Muscle of back (tissue), 13 donors: ENCODE data around the gene KRTAP5-8. TPM values are rescaled to one million over a fixed set of nuclear protein-coding genes. Genes with fewer than 3 reads are reported as not detected.
"Not testable (repeated sequence)": the region's sequence is repeated elsewhere in the genome, so short reads cannot be mapped to it uniquely, and the experiment has no call there.

Experiments
- DNase-seq, 3 donors: peaks; one replicate each; pipeline versions ENCODE4 v3.0.0 to v3.0.0-alpha.2; 2013
- long read RNA-seq, 9 donors: transcript quantifications; one replicate each; lab custom pipeline, GENCODE V29; 2026
- polyA plus RNA-seq, 10 donors: library from polyadenylated mRNA; unstranded; fragments of 120-200 nt; gene quantifications; one replicate each; pipeline ENCODE4 v1.2.1, GENCODE V29; 2013; ENCODE audit not compliant: insufficient read length in 10 of 10

The KRTAP5-8 gene
- under 1 TPM in 2 of 10 donors, not detected in 8; 0.17 TPM for polyA plus RNA-seq
- long read RNA-seq, donor 1 = 0 reads
- long read RNA-seq, donor 2 = 0 reads
- long read RNA-seq, donor 3 = 0 reads
- long read RNA-seq, donor 4 = 0 reads
- long read RNA-seq, donor 5 = 0 reads
- long read RNA-seq, donor 6 = 0 reads
- long read RNA-seq, donor 7 = 0 reads
- long read RNA-seq, donor 8 = 0 reads
- long read RNA-seq, donor 9 = 0 reads

GRCh38 chr11:71537977-71538665 lies at the start of gene KRTAP5-8:
TSS of gene KRTAP5-8 (plus strand) at chr11:71538025. CDS start at chr11:71538056, 31 bp downstream.
- not testable (repeated sequence) for DNase-seq

GRCh38 chr11:71488681-71489270 lies 49.0 kb upstream of the KRTAP5-8 start:
- DNase-seq = no peak

GRCh38 chr11:71489311-71490043 lies 48.3 kb upstream of the KRTAP5-8 start:
- DNase-seq = no peak

DNA sequence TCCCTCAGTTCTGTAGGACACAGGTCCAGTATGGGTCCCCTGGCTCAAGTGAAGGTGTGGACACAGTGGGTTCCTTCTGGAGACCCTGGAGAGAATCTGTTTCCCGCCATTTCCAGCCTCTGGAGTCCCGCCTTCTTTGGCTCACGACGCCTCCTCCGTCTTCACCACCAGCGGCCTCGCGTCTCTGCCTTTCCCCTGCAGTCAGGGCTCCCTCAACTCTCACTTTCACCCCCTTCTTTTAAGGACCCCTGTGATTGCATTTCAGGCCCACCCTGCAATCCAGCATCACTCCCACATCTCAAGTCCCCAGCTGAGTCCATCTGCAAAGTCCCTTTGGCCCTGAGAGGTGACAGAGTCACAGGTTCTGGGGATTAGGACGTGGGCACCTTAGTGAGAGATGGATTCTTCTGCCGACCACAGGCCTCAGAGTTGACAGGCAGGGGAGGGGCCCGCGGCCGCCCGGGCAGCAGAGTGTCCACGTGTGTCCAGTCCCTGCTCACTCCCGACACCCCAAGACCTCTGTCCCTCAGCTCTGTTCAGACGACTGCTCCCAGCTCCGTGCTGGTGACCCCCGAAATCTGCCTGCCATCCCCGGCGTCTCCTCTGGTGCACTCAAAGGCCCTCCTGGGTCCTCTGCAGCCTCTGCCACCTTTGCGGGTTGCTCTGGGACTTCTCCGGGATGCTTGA lies 47.6 kb upstream of the KRTAP5-8 start:
- DNase-seq = no peak

DNA sequence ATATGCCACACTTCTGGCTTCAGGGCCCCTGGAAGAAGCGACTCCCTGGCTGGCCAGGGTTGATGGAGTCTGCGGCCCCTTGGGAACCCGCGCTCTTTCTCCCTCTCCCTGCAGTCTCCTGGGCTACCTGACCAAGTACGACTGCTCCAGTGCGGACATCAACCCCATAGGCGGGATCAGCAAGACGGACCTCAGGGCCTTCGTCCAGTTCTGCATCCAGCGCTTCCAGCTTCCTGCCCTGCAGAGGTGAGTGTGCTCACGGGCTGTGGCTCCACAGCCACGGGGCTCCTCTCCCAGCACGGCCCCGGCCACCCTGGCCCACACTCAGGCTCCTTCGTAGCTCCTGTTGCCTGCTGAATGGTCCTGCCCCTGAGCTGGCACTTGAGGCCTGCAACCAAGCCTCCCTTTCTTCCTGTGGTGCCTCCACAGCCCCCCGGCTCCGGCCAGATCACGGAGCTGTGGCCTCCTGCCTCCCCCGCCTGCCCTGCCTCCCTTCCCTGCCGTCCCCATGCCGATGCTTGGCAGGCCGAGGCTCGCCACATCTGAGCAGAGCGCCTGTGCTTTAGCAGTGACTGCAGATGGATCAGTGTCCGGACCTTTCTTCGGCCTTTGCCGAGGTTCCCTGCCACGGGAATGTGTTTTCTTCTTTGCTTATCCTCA lies 47.0 kb upstream of the KRTAP5-8 start:
- no peak for DNase-seq

- no peak for DNase-seq
Observed at GRCh38 chr11:71491531-71491930, 46.3 kb upstream of the KRTAP5-8 start.

- DNase-seq = no peak
Observed at GRCh38 chr11:71491940-71492339, 45.9 kb upstream of the KRTAP5-8 start.

DNA sequence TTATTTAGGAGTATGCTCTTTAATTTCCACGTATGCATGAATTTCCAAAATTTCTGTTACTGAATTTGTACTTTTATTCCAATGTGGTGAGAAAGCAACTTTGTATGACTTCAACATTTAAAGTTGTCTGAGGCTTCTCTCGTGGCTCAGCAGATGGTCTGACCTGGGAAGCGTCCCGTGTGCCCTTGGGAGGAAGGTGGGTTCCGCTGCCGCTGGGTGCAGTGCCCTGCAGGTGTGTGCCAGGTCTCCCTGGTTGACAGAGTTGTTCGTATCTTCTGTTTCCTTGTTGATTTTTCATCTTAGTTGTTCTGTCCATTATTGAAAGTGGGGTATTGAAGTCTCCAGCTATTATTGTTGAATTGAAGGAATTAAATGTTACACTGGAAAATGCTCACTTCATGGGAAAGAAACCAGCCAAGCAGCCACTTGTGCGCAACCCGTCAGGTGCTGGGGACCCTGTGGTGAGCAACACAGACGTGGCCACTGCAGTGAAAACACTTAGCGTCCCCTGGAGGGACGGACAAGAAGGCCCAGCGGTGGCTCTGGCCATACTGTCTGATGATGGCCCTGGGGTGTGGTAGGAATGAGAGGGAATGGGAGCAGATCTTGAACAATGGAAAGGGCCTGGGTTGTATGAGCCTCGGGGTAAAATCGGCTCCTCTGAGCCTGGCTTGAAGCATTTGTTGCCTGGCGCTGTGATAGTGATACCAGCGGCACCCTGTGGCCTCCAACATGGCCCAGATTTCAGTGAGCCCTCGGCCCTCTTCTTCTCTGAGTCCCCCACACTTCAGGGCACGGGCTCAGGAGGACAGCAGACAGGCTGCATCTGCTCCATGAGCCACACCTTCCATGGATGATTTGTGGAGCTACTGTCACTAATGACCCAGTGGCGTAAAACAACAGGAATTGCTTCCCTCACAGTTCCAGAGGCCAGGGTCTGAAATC lies 42.3 kb upstream of the KRTAP5-8 start:
- DNase-seq = no peak

DNA sequence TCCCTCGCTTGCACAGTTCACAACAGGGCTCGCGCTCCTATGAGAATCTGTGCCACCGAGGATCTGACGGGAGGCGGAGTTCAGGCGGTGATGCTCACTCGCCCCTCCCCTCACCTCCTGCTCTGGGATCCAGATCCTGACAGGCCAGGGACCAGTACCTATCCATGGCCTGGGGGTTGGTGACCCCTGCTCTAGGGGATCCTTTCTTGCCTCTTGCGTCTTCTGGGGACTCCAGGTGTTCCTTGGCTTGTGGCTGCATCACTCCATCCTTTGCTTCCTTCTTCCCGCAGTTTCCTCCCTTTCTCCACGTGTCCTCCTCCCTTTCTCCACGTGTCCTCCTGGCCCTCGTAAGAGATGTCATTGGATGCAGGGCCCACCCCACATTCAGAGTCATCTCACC lies 41.4 kb upstream of the KRTAP5-8 start:
- no peak for DNase-seq

GRCh38 chr11:71498091-71498490 lies 39.7 kb upstream of the KRTAP5-8 start:
- DNase-seq = no peak

- DNase-seq = peak in 1 of 3 donors; percentile 16
Observed at GRCh38 chr11:71499125-71499524, 38.7 kb upstream of the KRTAP5-8 start.

DNA sequence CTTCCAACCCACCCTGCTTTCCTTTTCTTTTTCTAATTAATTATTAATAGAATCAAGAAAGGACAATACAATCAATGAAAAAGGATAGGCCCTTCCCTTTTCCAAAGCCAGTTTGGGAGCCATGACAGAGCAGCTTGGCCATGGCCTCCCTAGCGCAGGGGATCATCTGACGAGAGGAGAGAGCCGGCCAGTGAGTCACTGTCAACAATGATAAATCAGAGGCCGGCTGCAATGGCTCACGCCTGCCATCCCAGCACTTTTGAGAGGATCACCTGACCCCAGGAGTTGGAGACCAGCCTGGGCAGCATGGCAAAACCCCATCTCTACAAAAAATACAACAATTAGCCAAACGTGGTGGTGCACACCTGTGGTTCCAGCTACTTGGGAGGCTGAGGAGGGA lies 38.3 kb upstream of the KRTAP5-8 start:
- no peak for DNase-seq

DNA sequence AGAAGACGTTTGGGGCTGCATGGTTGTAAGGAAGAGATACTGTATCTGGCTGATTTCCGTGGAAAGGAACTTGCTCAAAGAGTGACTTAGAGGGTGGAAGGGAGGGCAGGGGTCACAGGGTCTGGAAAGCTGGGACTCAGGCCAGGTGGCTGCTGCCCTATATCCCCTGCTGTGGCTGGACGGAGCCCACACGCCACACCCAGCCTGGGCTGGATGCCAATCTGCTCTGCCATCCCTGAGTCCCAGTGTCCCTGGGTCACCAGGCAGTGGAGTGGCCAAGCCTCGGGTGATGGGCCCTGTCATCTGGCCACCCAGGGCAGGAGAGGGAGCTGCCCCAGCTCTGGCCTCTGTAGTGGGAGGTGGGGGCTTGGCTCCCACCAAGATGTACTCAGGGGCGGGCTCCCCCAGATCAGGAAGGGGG lies 37.2 kb upstream of the KRTAP5-8 start:
- DNase-seq = no peak

GRCh38 chr11:71501071-71501985 lies 36.5 kb upstream of the KRTAP5-8 start:
- DNase-seq = no peak

- no peak for DNase-seq
Observed at GRCh38 chr11:71502026-71502425, 35.8 kb upstream of the KRTAP5-8 start.

GRCh38 chr11:71502871-71503435 lies 34.9 kb upstream of the KRTAP5-8 start:
- DNase-seq = no peak

GRCh38 chr11:71504531-71504930 lies 33.3 kb upstream of the KRTAP5-8 start:
- no peak for DNase-seq

- DNase-seq = no peak
Observed at GRCh38 chr11:71505001-71505400, 32.8 kb upstream of the KRTAP5-8 start.

- DNase-seq = no peak
Observed at GRCh38 chr11:71505781-71506180, 32.0 kb upstream of the KRTAP5-8 start.
